A673 (cell line): ENCODE results near the gene TTLL10. TPM values are rescaled to one million over a fixed set of nuclear protein-coding genes. Genes with fewer than 3 reads are reported as not detected.

Source experiments
- BruUV-seq: library from RNA; stranded (reverse); fragments of 400-500 nt; replicated peaks from 2 replicates; lab custom pipeline; 2021; lab: Mats Ljungman, UMichigan
- CTCF ChIA-PET: fragments of 300-600 bp; sonication (Branson Sonifier 250); formaldehyde crosslinking; loops from one replicate; lab custom pipeline; 2022; ENCODE audit warnings: antibody characterized with exemption; lab: Charles Lee
- POLR2A ChIA-PET: fragments of 300-600 bp; sonication (Branson Sonifier 250); formaldehyde crosslinking; loops from one replicate; lab custom pipeline; 2022; ENCODE audit warnings: antibody characterized with exemption; ENCODE audit not compliant: low non-redundant PET; lab: Charles Lee
- DNase-seq: peaks from one replicate; pipeline ENCODE4 v3.0.0-alpha.2; 2015; ENCODE audit warnings: low spot score
- H3K27ac ChIP-seq: fragments of 200-600 bp; sonication (generic); 2 replicates; pipeline ENCODE4 v1.5.1; 2016; ENCODE audit warnings: mixed run types, low read depth, mild to moderate bottlenecking, mixed read lengths, antibody characterized with exemption, low read length; ENCODE audit not compliant: poor library complexity, severe bottlenecking
- H3K27me3 ChIP-seq: fragments of 200-600 bp; sonication (generic); replicated peaks from 2 replicates; pipeline ENCODE4 v1.6.1; 2017; ENCODE audit warnings: mixed run types, low read depth, mild to moderate bottlenecking, mixed read lengths, antibody characterized with exemption, low read length; ENCODE audit not compliant: insufficient read depth, poor library complexity
- H3K36me3 ChIP-seq: fragments of 200-600 bp; sonication (generic); 2 replicates; pipeline ENCODE4 v1.6.1; 2016; ENCODE audit warnings: mixed run types, mild to moderate bottlenecking, mixed read lengths, antibody characterized with exemption, low read length; ENCODE audit not compliant: insufficient read depth, poor library complexity, severe bottlenecking
- H3K4me1 ChIP-seq: fragments of 200-600 bp; sonication (generic); 2 replicates; pipeline ENCODE4 v1.6.1; 2017; ENCODE audit warnings: mixed run types, mild to moderate bottlenecking, mixed read lengths, antibody characterized with exemption, low read length; ENCODE audit not compliant: insufficient read depth, poor library complexity, severe bottlenecking
- H3K4me3 ChIP-seq: fragments of 200-600 bp; sonication (generic); 2 replicates; pipeline ENCODE4 v1.5.1; 2016; ENCODE audit warnings: low read depth, mixed run types, mild to moderate bottlenecking, mixed read lengths, low read length; ENCODE audit not compliant: poor library complexity, severe bottlenecking
- H3K9me3 ChIP-seq: fragments of 200-600 bp; sonication (generic); 2 replicates; pipeline ENCODE4 v1.6.1; 2016; ENCODE audit warnings: mixed run types, low read depth, mild to moderate bottlenecking, mixed read lengths, antibody characterized with exemption, low read length; ENCODE audit not compliant: poor library complexity, severe bottlenecking
- EZH2 ChIP-seq: fragments of 200-600 bp; sonication (generic); IDR thresholded peaks from 2 replicates; pipeline ENCODE4 v1.6.1; 2017; ENCODE audit warnings: borderline replicate concordance, low read depth, mild to moderate bottlenecking, mixed read lengths, antibody characterized with exemption, low read length; ENCODE audit not compliant: poor library complexity, severe bottlenecking
- intact Hi-C: fragments of 100-400 bp; cut with micrococcal nuclease; formaldehyde crosslinking; loops from one replicate; pipeline ENCODE4 v1.10.0; 2022; ENCODE audit not compliant: unreplicated experiment
- total RNA-seq: library from RNA; stranded (reverse); gene quantifications from 2 replicates; pipeline ENCODE4 v1.2.3, GENCODE V29; 2021
- TF ChIP-seq, protein P1 (sequence below): fragments of 300-800, 200-600 bp; sonication (generic); conservative IDR thresholded peaks from 2 replicates; pipeline ENCODE4 v1.5.1; 2017; ENCODE audit warnings: low read depth, mild to moderate bottlenecking, antibody characterized with exemption, low read length, moderate library complexity, mixed read lengths

The TTLL10 gene
- total RNA-seq, 1 experiment from 2014 or later = not detected

DNA sequence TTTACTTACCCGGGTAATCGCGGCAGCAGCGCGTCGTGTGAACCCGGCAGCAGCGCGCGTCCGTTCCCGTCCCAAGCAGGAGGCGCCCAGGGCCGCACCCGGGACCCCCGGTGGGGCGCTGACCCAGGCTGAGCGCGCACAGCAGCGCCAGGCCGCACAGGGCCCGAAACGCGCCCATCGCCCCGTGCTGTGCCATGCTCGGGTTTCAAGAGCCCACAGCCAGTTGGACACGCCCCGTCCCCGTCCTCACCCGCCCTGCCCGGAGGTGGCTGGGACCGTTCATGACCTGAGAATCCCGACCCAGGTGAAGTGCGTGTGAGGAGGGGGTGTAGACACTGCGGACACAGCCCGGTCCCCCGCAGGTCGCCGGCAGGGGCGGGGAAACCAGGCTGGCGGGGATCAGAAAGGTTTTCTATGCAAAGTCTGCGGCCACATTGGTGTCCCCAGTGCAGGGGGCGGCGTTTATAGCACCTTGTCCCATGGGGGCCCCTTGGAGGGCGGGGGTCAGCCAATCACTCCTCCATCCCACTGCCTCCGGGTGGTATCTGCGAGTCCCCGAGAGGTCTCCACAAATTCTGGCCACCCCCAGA, 32.8 kb downstream of the TTLL10 start, which contains the start of gene TNFRSF18:
Gene TNFRSF18 (minus strand): TSS at position 217 of the 590 bp plus-strand sequence. CDS start 21 bp downstream, at position 196.
- peaks cover 6% of the 10 kb centered on the region for H3K4me1 ChIP-seq
- no peak for DNase-seq
- no peak within 1 kb of the TSS for H3K4me3 ChIP-seq
- POLR2A ChIA-PET = no interaction called here
- no TSS peak for BruUV-seq
- TF ChIP-seq EZH2 = no peak
- TF ChIP-seq, protein P1, sequence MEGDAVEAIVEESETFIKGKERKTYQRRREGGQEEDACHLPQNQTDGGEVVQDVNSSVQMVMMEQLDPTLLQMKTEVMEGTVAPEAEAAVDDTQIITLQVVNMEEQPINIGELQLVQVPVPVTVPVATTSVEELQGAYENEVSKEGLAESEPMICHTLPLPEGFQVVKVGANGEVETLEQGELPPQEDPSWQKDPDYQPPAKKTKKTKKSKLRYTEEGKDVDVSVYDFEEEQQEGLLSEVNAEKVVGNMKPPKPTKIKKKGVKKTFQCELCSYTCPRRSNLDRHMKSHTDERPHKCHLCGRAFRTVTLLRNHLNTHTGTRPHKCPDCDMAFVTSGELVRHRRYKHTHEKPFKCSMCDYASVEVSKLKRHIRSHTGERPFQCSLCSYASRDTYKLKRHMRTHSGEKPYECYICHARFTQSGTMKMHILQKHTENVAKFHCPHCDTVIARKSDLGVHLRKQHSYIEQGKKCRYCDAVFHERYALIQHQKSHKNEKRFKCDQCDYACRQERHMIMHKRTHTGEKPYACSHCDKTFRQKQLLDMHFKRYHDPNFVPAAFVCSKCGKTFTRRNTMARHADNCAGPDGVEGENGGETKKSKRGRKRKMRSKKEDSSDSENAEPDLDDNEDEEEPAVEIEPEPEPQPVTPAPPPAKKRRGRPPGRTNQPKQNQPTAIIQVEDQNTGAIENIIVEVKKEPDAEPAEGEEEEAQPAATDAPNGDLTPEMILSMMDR = no peak
- intact Hi-C loops = no loop called here
- CTCF ChIA-PET = no interaction called here
- H3K36me3 ChIP-seq = no peaks in the 10 kb centered on the region
- no peaks in the 10 kb centered on the region for H3K9me3 ChIP-seq
- no peak within 1 kb of the TSS for H3K27ac ChIP-seq
- no peaks in the 10 kb centered on the region for H3K27me3 ChIP-seq

DNA sequence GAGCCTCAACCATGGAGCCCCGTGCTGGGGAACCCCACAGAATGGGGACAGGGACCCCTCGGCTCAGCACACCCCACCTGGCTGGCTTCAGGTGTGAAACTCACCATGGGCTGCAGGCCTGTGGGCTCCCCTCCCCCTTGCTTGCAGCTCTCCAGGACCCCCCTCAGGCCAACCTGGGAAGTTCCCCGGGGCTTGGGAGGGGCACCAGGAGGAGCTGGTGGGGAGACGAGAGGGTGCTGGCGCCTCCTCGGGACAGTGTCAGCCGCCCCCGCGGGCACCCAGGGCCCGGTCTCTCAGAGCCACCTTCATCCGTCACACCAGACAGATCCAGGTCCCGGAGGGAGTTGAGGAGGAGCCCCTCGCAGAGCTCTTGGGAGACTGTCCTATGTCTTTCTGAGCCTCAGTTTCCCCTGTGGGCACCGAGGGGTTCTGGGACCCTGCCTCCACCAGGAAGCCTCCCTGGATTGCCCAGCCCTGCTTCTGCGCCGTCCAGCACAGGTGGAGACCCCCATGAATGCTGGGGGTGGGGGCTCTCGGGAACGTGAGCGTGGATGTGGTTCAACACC, 33.4 kb downstream of the TTLL10 start:
- ChIA-PET POLR2A (no interaction called here), CTCF (no interaction called here)
- Histone ChIP-seq H3K27ac (no peak overlapping the region), H3K4me3 (no peak overlapping the region), H3K27me3 (no peaks in the 10 kb centered on the region), H3K9me3 (no peaks in the 10 kb centered on the region), H3K4me1 (peaks cover 6% of the 10 kb centered on the region), H3K36me3 (no peaks in the 10 kb centered on the region)
- intact Hi-C loops = no loop called here
- no TSS peak for BruUV-seq
- no peak for DNase-seq
- TF ChIP-seq, protein P1 = no peak
- TF ChIP-seq EZH2 = no peak

DNA sequence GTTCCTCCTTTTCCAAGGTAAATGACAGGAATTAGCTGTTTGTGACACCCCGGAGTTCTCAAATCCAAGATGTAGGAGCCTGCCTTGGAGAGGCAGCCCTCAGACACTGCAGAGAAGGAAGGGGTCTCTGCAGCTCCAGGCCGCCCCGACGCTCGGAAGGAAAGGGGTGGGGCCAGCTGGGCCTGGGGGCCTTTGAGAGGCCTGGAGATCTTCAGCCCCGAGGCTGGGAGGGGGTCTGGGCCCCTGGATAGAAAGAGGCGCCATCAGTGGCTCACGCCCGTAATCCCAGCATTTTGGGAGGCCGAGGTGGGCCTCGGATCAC, 33.9 kb downstream of the TTLL10 start:
- Histone ChIP-seq H3K4me1 (peaks cover 6% of the 10 kb centered on the region), H3K4me3 (no peak overlapping the region), H3K27ac (no peak overlapping the region), H3K9me3 (no peaks in the 10 kb centered on the region), H3K27me3 (no peaks in the 10 kb centered on the region), H3K36me3 (no peaks in the 10 kb centered on the region)
- ChIA-PET CTCF (no interaction called here), POLR2A (interaction anchor here (1.0 kb wide), 1 partner anchor 24 kb away, joined by 4 read pairs; no protein-coding TSS in a partner anchor)
- TF ChIP-seq EZH2 = no peak
- TF ChIP-seq, protein P1 = no peak
- intact Hi-C loops = no loop called here
- no TSS peak for BruUV-seq
- DNase-seq = no peak
